MM.1S (cell line): ENCODE results near the gene SHKBP1.

Experiments used
- EZH2 ChIP-seq: fragments of 300-600 bp; sonication (generic); optimal IDR thresholded peaks from 2 replicates; pipeline ENCODE3; 2017; ENCODE audit warnings: low read depth, mild to moderate bottlenecking, antibody characterized with exemption, low read length, mixed read lengths
- TF ChIP-seq, protein P1 (sequence below): fragments of 300-600 bp; sonication (generic); IDR thresholded peaks from 2 replicates; pipeline ENCODE4 v1.5.1; 2016; ENCODE audit warnings: antibody characterized with exemption, low read length, mixed read lengths

DNA sequence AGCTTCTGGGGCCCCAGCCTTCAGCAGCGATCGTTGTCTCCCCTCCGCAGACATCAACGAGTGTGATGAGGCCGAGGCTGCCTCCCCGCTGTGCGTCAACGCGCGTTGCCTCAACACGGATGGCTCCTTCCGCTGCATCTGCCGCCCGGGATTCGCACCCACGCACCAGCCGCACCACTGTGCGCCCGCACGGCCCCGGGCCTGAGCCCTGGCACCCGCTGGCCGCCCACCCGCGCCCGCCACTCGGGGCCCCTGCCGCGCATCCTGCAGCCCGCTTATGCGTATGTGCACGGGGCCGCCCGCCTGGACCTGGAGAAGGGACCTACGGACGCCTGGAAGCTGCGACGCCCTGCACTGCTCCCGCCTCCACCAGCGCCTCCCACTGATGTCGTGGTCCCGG is 52.7 kb downstream of the SHKBP1 start:
- TF ChIP-seq, protein P1, sequence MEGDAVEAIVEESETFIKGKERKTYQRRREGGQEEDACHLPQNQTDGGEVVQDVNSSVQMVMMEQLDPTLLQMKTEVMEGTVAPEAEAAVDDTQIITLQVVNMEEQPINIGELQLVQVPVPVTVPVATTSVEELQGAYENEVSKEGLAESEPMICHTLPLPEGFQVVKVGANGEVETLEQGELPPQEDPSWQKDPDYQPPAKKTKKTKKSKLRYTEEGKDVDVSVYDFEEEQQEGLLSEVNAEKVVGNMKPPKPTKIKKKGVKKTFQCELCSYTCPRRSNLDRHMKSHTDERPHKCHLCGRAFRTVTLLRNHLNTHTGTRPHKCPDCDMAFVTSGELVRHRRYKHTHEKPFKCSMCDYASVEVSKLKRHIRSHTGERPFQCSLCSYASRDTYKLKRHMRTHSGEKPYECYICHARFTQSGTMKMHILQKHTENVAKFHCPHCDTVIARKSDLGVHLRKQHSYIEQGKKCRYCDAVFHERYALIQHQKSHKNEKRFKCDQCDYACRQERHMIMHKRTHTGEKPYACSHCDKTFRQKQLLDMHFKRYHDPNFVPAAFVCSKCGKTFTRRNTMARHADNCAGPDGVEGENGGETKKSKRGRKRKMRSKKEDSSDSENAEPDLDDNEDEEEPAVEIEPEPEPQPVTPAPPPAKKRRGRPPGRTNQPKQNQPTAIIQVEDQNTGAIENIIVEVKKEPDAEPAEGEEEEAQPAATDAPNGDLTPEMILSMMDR, result no peak
- no peak for TF ChIP-seq EZH2
